Activated naive CD8-positive, alpha-beta T cell treated with anti-CD3 and anti-CD28 coated beads, Interleukin-2, amount 50 U/mL, for 24 hours (primary cell): ENCODE data around the gene PRDM15.

ENCODE experiments used
- ATAC-seq: fragments of 150-1000 bp; cut with Tn5 transposase; one replicate; pipeline ENCODE4 v1.10.0; 2021
- DNase-seq: peaks from one replicate; pipeline ENCODE4 v3.0.0; 2021
- H3K27ac Mint-ChIP-seq: one replicate; pipeline ENCODE4 v1.8.0; 2021; ENCODE audit warnings: mild to moderate bottlenecking, mixed read lengths
- H3K27me3 Mint-ChIP-seq: one replicate; pipeline ENCODE4 v1.8.0; 2021; ENCODE audit warnings: mixed read lengths
- H3K36me3 Mint-ChIP-seq: one replicate; pipeline ENCODE4 v1.8.0; 2021; ENCODE audit warnings: low read depth, mixed read lengths
- H3K4me1 Mint-ChIP-seq: one replicate; pipeline ENCODE4 v1.8.0; 2021; ENCODE audit warnings: mixed read lengths
- H3K4me3 Mint-ChIP-seq: one replicate; pipeline ENCODE4 v1.8.0; 2021; ENCODE audit warnings: mild to moderate bottlenecking, moderate library complexity, mixed read lengths
- H3K9me3 Mint-ChIP-seq: one replicate; pipeline ENCODE4 v1.8.0; 2021; ENCODE audit warnings: mixed read lengths

PRDM15 gene

DNA sequence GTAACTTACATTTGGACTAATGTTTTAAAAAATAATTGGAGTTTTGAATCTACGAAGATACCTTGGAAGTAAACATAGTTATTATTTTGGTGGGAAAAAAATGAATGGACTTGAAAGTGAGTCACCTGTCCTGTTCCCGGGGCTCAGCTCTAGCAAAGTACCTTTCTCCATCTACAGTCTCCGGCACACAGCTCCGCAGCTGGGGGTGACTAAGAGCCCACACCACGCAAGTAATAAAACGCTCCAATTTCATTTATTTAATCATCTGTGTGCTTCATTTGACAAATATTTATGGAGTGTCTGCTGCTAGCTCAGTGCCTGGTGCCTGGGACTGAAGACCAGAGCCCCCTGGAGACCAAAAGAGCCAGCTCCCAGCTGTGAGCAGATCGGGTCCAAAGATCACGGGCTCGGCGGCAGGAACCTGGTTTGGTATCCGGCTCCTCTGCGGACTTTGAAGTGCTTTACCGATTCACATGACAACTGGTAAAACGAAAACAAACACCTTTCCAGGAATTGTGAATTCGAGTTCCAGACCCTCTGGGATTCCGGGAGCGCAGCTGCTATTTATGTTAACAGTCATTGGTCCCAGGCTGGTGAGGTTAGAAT lies 110.6 kb downstream of the PRDM15 start:
- Mint-ChIP-seq H3K9me3 (no peaks in the 10 kb centered on the region), H3K4me1 (peaks cover 21% of the 10 kb centered on the region), H3K27ac (no peak overlapping the region), H3K27me3 (peaks cover 74% of the 10 kb centered on the region), H3K4me3 (peak overlapping the region; percentile 79), H3K36me3 (peaks cover 3% of the 10 kb centered on the region)
- peak; percentile 26 for DNase-seq
- peak; percentile 37 for ATAC-seq

DNA sequence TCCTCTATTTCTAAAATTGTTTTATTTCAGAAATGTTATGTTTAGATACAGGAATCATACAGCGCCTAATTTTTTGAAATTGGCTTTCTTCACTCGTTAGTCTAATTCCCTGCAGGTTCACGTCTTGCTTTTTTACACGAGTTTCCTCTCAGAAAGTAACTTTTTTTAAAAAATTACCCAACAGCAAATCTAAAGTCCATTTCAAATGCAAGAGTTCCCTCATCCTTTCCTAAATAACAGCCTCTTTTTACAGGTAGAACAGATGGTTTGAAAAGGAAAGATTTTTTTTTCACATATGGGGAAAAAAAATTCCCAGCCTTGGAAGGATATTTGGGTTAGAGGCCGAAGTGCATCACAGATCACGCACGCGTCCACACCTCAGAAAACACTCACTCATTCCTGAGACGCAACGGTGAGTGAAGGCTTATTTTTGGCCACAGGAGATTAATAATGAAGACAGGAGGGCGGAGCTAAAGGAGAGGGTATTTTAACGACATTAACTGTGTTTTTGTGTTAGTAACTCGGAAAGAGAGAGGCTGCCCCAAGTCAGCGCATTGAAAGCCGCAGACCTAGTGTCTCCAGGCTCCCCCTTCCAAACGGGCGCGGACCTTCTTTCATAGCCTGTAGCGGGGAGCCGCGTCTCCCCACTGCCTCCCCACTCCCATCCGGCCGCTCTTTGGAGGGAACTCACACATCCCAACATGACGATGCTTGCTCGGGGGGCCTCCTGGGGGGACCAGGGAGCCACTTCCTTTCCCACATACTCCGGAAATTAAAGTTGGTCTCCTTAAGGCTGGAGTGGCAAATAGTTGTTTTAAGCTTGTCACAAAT lies 111.3 kb downstream of the PRDM15 start:
- peak overlapping the region; percentile 79 for H3K4me3 Mint-ChIP-seq
- no peaks in the 10 kb centered on the region for H3K9me3 Mint-ChIP-seq
- DNase-seq: no peak
- peaks cover 3% of the 10 kb centered on the region for H3K36me3 Mint-ChIP-seq
- H3K4me1 Mint-ChIP-seq: peaks cover 21% of the 10 kb centered on the region
- H3K27me3 Mint-ChIP-seq: peaks cover 75% of the 10 kb centered on the region
- H3K27ac Mint-ChIP-seq: no peak overlapping the region
- peak; percentile 10 for ATAC-seq

DNA sequence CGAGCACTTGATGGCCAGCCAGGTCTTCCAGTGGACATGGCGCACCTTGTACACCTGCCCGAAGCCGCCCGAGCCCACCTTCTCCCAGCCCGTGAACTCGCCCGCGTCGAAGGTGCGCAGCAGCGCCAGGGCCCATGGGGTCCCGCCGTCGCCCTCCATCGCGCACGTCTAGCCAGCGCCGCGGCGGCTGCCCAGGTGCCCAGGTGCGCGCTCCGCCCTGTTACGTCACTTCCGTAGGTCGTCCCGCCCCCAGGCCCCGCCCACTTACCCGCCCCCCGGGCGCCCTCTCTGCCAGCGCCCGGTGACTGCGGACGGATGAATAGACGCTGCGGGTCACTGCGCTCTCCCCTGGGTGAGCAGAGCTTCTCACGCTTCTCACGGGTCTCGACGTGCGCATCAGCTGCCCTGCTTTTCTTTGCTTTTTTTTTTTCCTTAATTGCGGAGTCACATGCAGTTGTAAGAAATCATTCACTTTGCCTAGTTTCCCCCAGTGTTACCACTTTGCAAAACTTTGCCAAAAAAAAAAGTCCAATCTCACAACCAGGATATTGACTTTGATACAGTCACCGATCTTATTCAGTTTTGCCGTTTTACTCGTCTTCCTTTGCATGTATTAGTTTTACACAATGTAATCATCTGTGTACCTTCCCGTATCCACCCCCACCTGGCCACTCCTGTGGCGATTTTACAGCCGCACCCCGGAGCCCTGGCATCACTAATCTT lies 112.1 kb downstream of the PRDM15 start, which contains the start of gene RIPK4:
TSS of gene RIPK4 (minus strand) at position 170 of the 723 bp plus-strand sequence. CDS start at position 159, 11 bp downstream.
- DNase-seq: peak; percentile 70
- H3K27ac Mint-ChIP-seq: peak within 1 kb of the TSS; percentile 70
- no peaks in the 10 kb centered on the region for H3K9me3 Mint-ChIP-seq
- H3K4me1 Mint-ChIP-seq: peaks cover 23% of the 10 kb centered on the region
- peak; percentile 54 for ATAC-seq
- peaks cover 3% of the 10 kb centered on the region for H3K36me3 Mint-ChIP-seq
- H3K27me3 Mint-ChIP-seq: peaks cover 76% of the 10 kb centered on the region
- H3K4me3 Mint-ChIP-seq: peak within 1 kb of the TSS; percentile 79

DNA sequence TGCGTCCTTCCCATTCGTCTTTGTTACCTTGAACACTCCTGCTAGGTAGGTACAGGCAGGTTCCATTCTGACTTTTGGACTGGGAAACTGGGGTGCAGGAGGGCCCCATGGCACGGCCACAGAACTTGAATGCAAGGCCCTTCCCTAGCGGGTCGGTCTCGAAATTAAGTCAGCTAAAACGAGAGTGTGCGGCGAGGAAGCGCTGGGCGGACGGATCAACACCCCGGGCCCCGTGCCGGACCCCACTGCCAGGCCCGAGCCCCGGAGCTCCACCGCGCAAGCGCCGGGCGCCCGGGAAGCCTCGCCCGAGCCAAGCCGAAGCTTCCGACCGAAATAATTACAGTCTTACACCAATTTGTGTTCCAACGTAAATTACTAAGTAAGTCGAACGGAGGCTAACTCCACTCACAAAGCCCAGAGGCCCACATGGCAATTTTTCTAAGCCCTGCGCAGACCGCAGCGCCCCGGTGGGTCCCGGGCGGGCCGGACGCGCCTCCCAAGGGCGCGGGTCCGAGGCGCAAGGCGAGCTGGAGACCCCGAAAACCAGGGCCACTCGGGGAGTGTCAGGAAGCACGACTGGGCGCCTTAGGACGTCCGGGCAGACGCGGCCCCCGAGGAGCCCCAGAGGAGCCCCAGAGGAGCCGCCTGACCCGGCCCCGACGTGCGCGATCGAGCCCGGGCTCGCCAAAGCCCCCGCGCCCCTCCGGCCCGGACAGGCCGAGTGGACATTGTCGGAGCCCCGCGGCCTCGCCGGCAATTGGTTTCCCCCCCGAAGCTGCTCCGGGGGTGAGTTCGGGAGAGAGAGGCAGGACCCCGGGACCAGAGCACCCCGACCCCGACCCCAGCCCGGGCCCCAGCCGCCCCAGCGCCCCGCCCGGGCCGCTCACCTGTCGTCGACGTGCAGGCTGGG lies 112.9 kb downstream of the PRDM15 start:
- ATAC-seq (no peak), DNase-seq (no peak)
- Mint-ChIP-seq H3K9me3 (no peaks in the 10 kb centered on the region), H3K27ac (no peak overlapping the region), H3K27me3 (peaks cover 77% of the 10 kb centered on the region), H3K4me3 (peak overlapping the region; percentile 36), H3K36me3 (peaks cover 3% of the 10 kb centered on the region), H3K4me1 (peaks cover 27% of the 10 kb centered on the region)

DNA sequence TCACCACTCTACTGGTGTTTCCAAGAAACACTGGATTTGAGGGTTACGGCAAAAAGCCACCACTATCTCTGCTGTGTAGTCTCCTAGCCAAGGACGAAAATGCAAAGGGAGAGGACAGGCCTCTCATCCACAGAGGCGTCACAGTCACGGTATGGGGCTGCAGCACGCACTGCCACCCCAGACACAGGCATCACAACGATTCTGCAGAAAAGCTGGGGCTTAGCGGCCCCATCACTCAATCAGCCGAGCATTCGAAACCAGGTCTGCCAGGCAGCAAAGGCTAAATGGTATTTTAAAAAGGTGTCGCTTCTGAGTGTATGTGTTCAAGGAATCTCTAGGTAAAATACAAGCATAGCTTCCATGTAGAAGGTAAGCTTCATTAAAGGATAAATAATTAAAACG lies 113.7 kb downstream of the PRDM15 start:
- H3K27me3 Mint-ChIP-seq: peaks cover 79% of the 10 kb centered on the region
- DNase-seq (no peak), ATAC-seq (no peak)
- H3K4me1 Mint-ChIP-seq: peaks cover 27% of the 10 kb centered on the region
- H3K36me3 Mint-ChIP-seq: peaks cover 3% of the 10 kb centered on the region
- no peaks in the 10 kb centered on the region for H3K9me3 Mint-ChIP-seq
- H3K27ac Mint-ChIP-seq: no peak overlapping the region
- peak overlapping the region; percentile 36 for H3K4me3 Mint-ChIP-seq

DNA sequence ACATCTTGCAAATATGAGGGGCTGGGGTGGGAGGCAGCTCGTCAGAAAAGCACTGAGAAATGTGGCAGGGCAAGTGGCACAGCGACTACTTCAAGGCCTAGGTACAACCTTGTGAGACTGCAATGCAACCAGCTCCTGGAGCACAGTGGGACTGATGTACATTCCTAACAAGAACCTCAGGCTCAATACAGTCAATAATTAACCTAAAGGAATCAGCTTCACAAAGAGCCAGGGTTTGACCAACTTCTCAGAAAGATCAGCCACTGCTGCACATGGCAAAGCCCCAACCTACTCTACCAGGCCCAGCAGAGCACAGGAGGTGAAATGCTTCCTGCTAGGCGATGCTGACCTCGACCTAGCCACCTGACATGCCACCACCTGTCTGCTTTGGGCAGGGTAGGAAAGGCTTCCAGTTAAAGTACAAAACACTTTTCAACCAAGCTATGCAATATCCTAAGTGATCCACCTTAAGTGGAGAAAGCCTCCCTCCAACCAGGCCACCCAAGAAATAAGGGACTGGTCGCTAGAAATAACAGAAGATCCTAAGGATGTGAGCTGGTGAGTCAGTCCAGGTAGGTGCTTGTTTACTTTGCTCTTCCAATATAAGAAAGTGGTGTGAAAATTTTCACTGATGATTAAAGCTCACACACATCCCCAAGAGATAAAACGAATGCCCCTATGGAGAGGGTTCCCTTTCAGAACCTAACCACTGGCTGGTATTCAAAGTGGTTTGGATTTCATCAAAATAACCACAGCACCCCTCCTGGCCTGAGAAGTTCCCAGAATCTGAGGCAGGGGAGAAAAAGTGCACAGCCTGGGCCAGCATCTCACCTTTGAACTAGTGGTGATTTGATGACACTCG lies 114.4 kb downstream of the PRDM15 start:
- Mint-ChIP-seq H3K9me3 (no peaks in the 10 kb centered on the region), H3K36me3 (peaks cover 3% of the 10 kb centered on the region), H3K4me3 (no peak overlapping the region), H3K4me1 (peaks cover 27% of the 10 kb centered on the region), H3K27ac (no peak overlapping the region), H3K27me3 (peaks cover 79% of the 10 kb centered on the region)
- no peak for DNase-seq
- no peak for ATAC-seq

DNA sequence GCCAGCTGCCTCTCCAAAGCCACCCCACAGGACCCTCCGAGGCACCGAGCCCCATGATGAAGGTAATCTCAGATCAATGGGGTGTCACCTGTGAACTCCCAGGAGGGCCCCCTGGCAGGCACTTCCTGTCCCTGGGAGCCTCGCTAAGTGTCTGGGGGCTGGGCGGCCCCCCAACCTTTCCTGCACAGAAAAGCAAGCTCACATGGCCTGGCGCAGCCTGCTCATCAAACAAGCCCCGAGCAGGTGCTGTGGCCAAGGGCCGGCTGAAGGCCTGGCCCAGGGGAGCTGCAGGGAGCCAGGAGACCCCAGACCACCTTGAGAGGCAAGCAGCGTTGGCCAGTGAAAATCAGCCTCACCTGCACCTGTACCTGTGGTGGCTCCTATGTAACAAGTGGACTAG lies 115.1 kb downstream of the PRDM15 start:
- no peak for ATAC-seq
- Mint-ChIP-seq H3K4me3 (no peak overlapping the region), H3K4me1 (peaks cover 25% of the 10 kb centered on the region)

DNA sequence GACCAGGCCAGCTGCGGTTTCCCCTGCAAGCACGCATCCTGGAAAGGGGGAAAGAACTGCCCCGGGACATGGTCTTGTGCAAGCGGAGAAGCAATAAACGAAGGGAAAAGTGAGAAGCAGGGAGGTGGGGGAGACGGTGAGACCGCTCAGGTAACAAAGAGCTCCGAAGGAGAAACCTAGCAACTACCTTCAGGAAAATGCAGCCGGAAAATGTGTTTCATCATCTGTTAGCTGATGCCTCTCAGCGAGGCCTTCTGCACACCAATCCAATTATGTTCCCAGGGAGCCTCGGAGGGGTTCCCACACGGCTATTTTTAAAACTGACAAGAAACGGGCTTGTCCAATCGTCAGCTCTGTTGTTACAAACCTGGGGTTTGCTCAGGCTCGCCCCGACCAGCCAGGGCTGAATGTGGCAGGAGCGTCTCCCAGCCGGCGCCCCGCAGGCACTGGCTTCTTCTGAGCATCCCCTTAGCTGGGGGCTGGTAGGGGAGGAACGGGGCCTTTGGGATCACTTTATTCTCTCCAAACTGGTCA lies 115.7 kb downstream of the PRDM15 start:
- Mint-ChIP-seq H3K9me3 (no peaks in the 10 kb centered on the region), H3K4me1 (peaks cover 20% of the 10 kb centered on the region), H3K27ac (no peak overlapping the region), H3K27me3 (peaks cover 70% of the 10 kb centered on the region), H3K4me3 (no peak overlapping the region), H3K36me3 (peaks cover 3% of the 10 kb centered on the region)
- DNase-seq (no peak), ATAC-seq (no peak)

More for the DNA sequence above, 115.1 kb downstream of the PRDM15 start:
- no peaks in the 10 kb centered on the region for H3K9me3 Mint-ChIP-seq
- no peak for DNase-seq
- H3K27ac Mint-ChIP-seq: no peak overlapping the region
- H3K27me3 Mint-ChIP-seq: peaks cover 75% of the 10 kb centered on the region
- peaks cover 3% of the 10 kb centered on the region for H3K36me3 Mint-ChIP-seq

DNA sequence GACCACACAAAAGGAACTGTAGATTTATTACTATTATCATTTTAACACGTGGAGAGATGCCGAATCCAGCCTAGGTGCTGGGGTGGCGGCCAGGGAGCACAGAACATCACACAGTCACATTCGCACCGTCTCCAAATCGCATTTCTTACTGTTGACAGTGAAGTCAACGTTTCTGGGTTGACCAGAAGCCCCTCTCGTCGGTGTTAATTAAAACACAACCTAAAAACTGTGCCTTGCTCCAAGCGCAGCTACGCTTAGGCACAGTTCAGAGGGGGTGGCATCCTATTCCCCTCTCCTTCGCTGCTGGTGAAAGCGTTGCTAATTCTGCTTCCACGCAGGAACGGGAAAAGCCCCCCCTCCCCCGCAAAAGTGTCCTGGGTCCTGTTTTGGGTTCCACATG lies 116.4 kb downstream of the PRDM15 start:
- ATAC-seq (no peak), DNase-seq (no peak)
- H3K4me1 Mint-ChIP-seq: peaks cover 13% of the 10 kb centered on the region
- H3K27ac Mint-ChIP-seq: no peak overlapping the region
- H3K36me3 Mint-ChIP-seq: peaks cover 3% of the 10 kb centered on the region
- no peak overlapping the region for H3K4me3 Mint-ChIP-seq
- no peaks in the 10 kb centered on the region for H3K9me3 Mint-ChIP-seq
- H3K27me3 Mint-ChIP-seq: peaks cover 63% of the 10 kb centered on the region

DNA sequence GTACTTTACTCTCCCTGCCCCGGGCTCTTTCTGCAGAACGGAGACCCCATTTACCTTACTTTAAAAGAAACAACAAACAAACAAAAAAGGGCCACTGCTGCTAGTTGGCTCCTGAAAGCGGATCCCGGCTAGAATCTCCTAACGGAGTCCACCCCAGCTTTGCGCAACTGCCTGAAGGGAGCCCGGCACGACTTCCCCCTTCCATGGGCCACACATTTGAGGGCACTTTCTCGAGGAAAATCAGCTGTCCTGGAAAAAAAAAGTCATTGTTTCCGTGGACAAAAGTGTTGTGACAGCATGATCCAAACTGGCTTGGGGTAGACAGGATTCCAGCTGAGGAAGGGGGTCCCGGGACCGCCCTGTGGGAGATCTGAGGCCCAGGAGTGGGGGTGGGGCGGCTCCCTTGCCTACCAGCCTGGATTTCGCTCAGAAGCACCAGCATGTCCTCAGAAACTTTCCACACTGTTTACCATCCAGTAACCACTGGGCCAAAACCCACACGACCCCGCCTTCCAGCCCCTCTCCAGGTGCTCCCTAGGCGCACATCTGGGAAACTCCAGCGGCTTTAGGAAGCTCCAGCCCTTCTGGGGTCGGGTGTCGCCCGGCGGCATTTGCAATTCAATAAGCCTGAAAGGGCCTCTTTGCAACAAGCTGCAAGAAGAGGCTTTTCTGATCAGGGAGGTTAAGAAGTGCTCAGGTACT lies 117.1 kb downstream of the PRDM15 start:
- Mint-ChIP-seq H3K4me1 (peaks cover 6% of the 10 kb centered on the region), H3K27ac (no peak overlapping the region)

DNA sequence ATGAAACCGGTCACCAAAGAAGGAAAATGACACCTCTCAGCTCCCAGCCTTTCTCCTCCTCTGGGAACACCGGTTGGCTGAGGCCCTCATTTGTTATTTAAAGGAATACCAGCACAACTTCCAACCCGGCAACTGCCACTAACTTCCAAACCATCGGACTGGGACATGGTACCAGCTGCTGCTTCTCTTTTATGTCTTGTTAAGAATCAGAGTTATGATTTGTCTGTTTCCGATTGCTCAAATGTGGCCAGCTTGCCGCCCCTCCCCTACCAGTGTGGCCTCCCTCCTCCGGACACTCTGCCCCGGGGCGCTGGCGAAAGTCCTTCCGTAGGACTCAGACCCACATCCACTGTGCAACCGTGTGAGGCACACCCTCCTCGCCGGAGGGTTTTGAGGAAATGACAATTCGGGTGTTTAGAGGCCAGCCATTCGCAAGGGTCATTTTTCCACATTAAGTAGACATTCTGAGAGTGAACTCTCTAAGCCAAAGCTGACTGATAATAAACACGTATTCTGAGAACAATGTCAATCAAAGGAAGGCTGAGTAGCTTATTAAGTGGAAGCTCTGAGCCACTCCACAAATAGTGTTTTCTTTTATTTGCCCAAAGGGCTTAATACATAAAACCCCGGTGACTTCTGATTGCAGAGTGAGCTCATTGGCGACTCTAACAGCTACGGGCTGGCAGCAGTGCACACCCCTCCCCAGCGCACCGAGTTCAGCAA lies 117.8 kb downstream of the PRDM15 start:
- no peaks in the 10 kb centered on the region for H3K9me3 Mint-ChIP-seq
- DNase-seq: no peak
- no peak overlapping the region for H3K27ac Mint-ChIP-seq
- ATAC-seq: no peak
- H3K4me1 Mint-ChIP-seq: peaks cover 5% of the 10 kb centered on the region
- H3K27me3 Mint-ChIP-seq: peaks cover 55% of the 10 kb centered on the region
- no peaks in the 10 kb centered on the region for H3K36me3 Mint-ChIP-seq
- no peak overlapping the region for H3K4me3 Mint-ChIP-seq

More for the DNA sequence above, 117.1 kb downstream of the PRDM15 start:
- Mint-ChIP-seq H3K9me3 (no peaks in the 10 kb centered on the region), H3K27me3 (peaks cover 56% of the 10 kb centered on the region), H3K36me3 (no peaks in the 10 kb centered on the region), H3K4me3 (no peak overlapping the region)
- ATAC-seq: no peak
- DNase-seq: no peak

DNA sequence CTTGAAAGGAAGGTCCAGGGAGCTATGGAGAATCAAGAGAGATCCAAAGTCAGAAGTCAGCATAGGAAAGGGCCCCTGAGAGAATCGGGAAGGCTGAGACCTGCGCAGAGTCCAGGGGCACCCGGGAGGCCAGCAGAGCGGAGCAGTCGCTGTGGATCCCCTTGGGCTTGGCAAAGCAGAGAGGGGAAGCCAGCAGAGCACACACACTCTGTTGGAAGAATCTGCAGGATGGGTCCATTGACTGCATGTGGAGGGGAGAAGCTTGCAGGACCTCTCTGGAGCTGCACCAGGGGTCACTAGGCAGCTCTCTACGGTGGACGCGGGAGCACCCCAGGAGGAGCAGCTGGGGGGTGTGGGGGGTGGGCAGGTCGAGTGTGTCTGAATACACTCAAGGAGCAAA lies 118.7 kb downstream of the PRDM15 start:
- H3K4me1 Mint-ChIP-seq: peaks cover 5% of the 10 kb centered on the region
- H3K36me3 Mint-ChIP-seq: no peaks in the 10 kb centered on the region
- ATAC-seq (no peak), DNase-seq (no peak)
- H3K4me3 Mint-ChIP-seq: no peak overlapping the region
- H3K27ac Mint-ChIP-seq: no peak overlapping the region
- H3K27me3 Mint-ChIP-seq: peaks cover 50% of the 10 kb centered on the region
- H3K9me3 Mint-ChIP-seq: no peaks in the 10 kb centered on the region
